GM12875 (cell line): ENCODE results near the gene FATE1.

Experiments used
- H3K4me3 ChIP-seq: one replicate; pipeline ENCODE4 v1.5.1; 2011; ENCODE audit warnings: low read depth, low read length, control low read depth
- CTCF ChIP-seq: IDR thresholded peaks from 2 replicates; pipeline ENCODE4 v1.5.1; 2011; ENCODE audit warnings: low read depth, mild to moderate bottlenecking, control low read depth, inconsistent platforms, low read length, moderate library complexity, borderline replicate concordance; ENCODE audit not compliant: insufficient read depth

The FATE1 gene

GRCh38 chrX:151699746-151700145, 16.1 kb upstream of the FATE1 start:
- H3K4me3 ChIP-seq, result no peak overlapping the region
- no peak for TF ChIP-seq CTCF

- TF ChIP-seq CTCF, result no peak
- H3K4me3 ChIP-seq, result no peak overlapping the region
These were observed 15.3 kb upstream of the FATE1 start for GRCh38 chrX:151700581-151700980.

DNA sequence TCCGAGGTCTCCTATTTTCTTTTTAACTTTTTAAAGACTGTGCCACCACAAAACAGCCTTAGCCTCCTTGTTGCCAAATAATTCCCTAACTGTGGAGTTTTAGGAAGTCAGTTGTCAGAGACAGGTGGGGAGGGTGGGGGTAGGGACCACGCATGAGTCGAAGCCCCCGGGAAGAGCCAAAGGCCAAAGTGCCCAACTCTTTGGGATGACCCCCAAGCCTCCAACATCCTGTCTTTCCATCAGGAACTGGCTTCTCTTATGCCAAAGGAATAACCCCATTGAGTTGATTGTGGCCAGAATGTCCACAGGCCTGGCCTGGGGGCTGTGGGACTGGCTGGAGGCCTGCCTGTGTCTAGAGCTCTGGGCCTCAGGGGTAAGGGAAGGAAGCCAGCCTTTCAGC, 14.8 kb upstream of the FATE1 start:
- H3K4me3 ChIP-seq, result no peak overlapping the region
- no peak for TF ChIP-seq CTCF

DNA sequence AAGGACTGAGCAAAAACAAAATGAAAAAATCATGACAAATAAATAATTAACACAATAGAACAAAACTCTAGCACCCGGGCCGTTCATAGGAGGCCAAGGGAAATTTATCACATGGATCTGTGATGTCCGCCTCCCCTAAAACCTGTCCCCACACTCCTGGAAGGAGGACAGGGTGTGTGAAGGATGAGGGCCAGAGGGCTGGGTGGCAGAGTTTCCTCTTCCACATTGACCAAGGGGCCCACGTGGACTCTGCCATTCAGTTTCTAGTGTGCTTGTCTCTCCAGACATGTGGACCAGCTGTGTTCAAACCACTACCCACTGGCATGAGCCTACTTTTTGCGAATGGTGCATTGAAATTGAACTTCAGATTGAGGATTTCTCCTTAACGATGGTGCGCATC, 14.3 kb upstream of the FATE1 start:
- no peak overlapping the region for H3K4me3 ChIP-seq
- no peak for TF ChIP-seq CTCF

DNA sequence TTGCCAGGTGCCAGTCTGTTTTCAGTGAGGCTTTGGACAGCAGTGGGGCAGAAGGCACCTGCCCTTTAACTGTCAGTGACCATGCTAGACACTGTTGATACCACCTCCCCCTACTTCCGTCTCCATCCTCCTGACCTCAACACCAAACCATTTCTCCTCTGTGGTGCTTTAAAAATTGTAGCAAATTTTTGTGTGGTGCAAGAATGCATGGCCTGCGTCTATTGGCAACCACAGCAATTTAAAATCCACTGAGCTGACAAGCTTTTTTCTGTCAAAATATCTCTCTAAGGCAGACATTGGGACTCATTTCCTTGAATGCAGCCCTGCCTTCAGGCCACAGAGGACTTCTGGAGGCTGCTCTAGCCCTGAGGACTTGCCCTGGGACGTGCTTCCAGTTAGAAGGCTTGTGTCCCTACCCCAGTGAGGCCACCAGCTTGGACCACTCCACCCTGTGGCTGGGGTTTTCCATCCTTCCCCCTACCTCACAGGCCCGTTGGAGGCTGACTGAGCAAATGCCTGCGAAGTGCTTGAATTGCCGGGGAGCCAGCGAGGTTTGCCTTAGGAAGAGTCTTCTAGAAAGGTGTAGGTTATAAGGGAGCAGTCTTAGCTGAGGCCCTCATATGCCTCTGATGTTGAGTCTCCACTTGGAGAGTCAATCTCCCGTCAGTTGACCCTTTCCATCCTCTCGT, 13.7 kb upstream of the FATE1 start:
- TF ChIP-seq CTCF, result no peak
- no peak overlapping the region for H3K4me3 ChIP-seq

GRCh38 chrX:151702741-151703340, 13.0 kb upstream of the FATE1 start:
- no peak overlapping the region for H3K4me3 ChIP-seq
- TF ChIP-seq CTCF, result no peak

DNA sequence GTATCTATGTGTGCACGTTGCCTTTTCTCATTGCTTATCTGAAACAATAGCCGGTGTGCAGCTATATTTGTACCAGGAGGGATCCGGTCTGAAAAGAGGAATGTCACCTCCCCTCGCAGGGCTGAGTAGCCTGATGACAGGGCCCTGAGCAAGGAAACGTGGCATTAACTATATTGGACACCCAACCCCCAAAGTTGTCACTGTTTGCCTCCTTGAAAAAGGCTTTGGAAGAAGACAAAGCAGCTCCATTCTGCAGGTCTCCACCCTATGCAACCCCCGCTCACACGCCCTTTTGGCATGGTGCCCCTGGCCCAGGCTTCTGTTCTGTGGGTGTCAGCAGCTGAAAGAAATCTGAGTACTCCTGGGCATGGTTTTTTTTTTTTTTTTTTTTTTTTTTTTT, 12.3 kb upstream of the FATE1 start:
- no peak for TF ChIP-seq CTCF
- H3K4me3 ChIP-seq, result no peak overlapping the region
